Erythroblast (primary cell): ENCODE data around the gene ZBTB46.

Experiments used
- GATA1 ChIP-seq: IDR thresholded peaks from 2 replicates; pipeline ENCODE4 v1.6.1; 2011; ENCODE audit warnings: low read depth, mild to moderate bottlenecking, control low read depth, low read length, moderate library complexity
- POLR2A ChIP-seq: IDR thresholded peaks from 2 replicates; pipeline ENCODE4 v1.6.1; 2011; ENCODE audit warnings: mild to moderate bottlenecking, low read length

GRCh38 chr20:63740627-63741353 is 90.3 kb downstream of the ZBTB46 start:
- TF ChIP-seq POLR2A = peak; percentile 26
- TF ChIP-seq GATA1 = no peak
